PC-3 (cell line): Measurements from ENCODE around the gene CCDC13.

Source experiments
- EZH2 ChIP-seq: fragments of 300-600 bp; sonication (generic); IDR thresholded peaks from one replicate; pipeline ENCODE4 v1.6.1; 2017; ENCODE audit warnings: antibody characterized with exemption, mild to moderate bottlenecking, low read length; ENCODE audit not compliant: unreplicated experiment
- EZH2phosphoT487 ChIP-seq: fragments of 300-600 bp; sonication (generic); IDR thresholded peaks from 2 replicates; pipeline ENCODE4 v1.6.1; 2018; ENCODE audit warnings: mild to moderate bottlenecking, antibody characterized with exemption, low read length, borderline replicate concordance
- TF ChIP-seq, protein P1 (sequence below): fragments of 300-600 bp; sonication (generic); conservative IDR thresholded peaks from 2 replicates; pipeline ENCODE4 v1.5.1; 2017; ENCODE audit warnings: antibody characterized with exemption, low read depth, mild to moderate bottlenecking, low read length

DNA sequence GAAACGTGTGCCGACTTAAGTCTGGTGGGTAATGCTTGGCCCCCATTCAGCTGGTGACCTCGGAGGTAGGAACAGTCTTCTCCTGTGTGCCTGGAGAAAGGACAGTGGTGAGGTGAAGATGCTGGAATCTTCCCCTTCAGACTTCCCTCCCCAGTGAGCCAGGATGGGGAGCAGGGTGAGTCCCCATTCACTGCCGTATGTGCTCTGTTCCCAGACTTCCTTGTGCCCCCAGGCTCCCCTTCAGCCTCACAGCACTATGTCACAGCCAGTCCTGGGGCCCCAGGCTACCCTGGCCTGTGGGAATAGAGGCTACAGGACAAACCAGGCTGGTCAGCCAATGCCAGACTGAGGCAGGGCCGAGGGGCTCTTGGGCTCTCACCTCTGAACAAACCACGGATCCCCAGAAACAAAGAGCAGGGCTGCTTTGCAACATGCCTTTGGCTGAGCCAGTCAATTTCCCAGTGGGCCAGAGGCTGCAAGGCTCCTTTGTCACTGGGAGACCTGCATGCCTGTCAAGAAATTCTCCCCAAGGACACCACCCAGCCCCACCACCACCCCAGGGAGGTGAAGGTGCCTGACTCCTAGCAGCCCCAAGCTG is 38.7 kb downstream of the CCDC13 start:
- TF ChIP-seq, protein P1, sequence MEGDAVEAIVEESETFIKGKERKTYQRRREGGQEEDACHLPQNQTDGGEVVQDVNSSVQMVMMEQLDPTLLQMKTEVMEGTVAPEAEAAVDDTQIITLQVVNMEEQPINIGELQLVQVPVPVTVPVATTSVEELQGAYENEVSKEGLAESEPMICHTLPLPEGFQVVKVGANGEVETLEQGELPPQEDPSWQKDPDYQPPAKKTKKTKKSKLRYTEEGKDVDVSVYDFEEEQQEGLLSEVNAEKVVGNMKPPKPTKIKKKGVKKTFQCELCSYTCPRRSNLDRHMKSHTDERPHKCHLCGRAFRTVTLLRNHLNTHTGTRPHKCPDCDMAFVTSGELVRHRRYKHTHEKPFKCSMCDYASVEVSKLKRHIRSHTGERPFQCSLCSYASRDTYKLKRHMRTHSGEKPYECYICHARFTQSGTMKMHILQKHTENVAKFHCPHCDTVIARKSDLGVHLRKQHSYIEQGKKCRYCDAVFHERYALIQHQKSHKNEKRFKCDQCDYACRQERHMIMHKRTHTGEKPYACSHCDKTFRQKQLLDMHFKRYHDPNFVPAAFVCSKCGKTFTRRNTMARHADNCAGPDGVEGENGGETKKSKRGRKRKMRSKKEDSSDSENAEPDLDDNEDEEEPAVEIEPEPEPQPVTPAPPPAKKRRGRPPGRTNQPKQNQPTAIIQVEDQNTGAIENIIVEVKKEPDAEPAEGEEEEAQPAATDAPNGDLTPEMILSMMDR: no peak
- no peak for TF ChIP-seq EZH2
- TF ChIP-seq EZH2phosphoT487: no peak
